CD14-positive monocyte (primary cell): ENCODE measurements around the gene SEPTIN2. TPM values are rescaled to one million over a fixed set of nuclear protein-coding genes. Genes with fewer than 3 reads are reported as not detected.

ENCODE experiments used
- DNase-seq, 3 donors: peaks; one replicate each; pipeline ENCODE4 v3.0.0-alpha.2; 2011 to 2022
- H2AFZ ChIP-seq: 2 replicates; pipeline ENCODE4 v1.6.0; 2012; ENCODE audit warnings: mild to moderate bottlenecking, low read depth, low read length, inconsistent platforms; ENCODE audit not compliant: insufficient read depth, poor library complexity, severe bottlenecking
- H3K27ac ChIP-seq, 2 donors: 1 replicate in 1 of 2; 2 replicates in 1 of 2; pipeline ENCODE4 v1.5.1; 2012 to 2013; ENCODE audit warnings: low read length in 2 of 2, control low read depth in 1 of 2, inconsistent platforms in 1 of 2, low read depth in 1 of 2, mild to moderate bottlenecking in 1 of 2
- H3K27me3 ChIP-seq, 2 donors: one replicate each; pipeline versions ENCODE4 v1.6.0 to v1.6.1; 2011 to 2013; ENCODE audit warnings: low read length in 2 of 2; ENCODE audit not compliant: control insufficient read depth in 2 of 2, insufficient read depth in 2 of 2
- H3K36me3 ChIP-seq, 2 donors: replicated peaks in 1 of 2; 1 replicate in 1 of 2; 2 replicates in 1 of 2; pipeline versions ENCODE4 v1.5.1 to v1.6.1; 2012 to 2013; ENCODE audit warnings: low read length in 2 of 2, control low read depth in 1 of 2, inconsistent platforms in 1 of 2, mild to moderate bottlenecking in 1 of 2; ENCODE audit not compliant: insufficient read depth in 2 of 2, control insufficient read depth in 1 of 2
- H3K4me1 ChIP-seq, 2 donors: 1 replicate in 1 of 2; 2 replicates in 1 of 2; pipeline versions ENCODE4 v1.5.1 to v1.6.1; 2012 to 2013; ENCODE audit warnings: low read length in 2 of 2, control low read depth in 1 of 2, inconsistent platforms in 1 of 2, mild to moderate bottlenecking in 1 of 2, moderate library complexity in 1 of 2; ENCODE audit not compliant: insufficient read depth in 2 of 2, control insufficient read depth in 1 of 2
- H3K4me2 ChIP-seq: replicated peaks from 2 replicates; pipeline ENCODE3; 2012; ENCODE audit warnings: low read length, moderate library complexity, mild to moderate bottlenecking; ENCODE audit not compliant: poor library complexity, severe bottlenecking; ENCODE audit errors: extremely low read depth
- H3K4me3 ChIP-seq, 3 experiments: fragments of 200-600 bp in 1 of 3; sonication (generic) in 1 of 3; replicated peaks in 1 of 3; 1 replicate in 2 of 3; 2 replicates in 1 of 3; pipeline ENCODE4 v1.5.1; 2011 to 2013; ENCODE audit warnings: low read length in 3 of 3, mild to moderate bottlenecking in 3 of 3, control low read depth in 2 of 3, low read depth in 2 of 3, inconsistent platforms in 1 of 3, moderate library complexity in 1 of 3
- H3K79me2 ChIP-seq: 2 replicates; pipeline ENCODE4 v1.6.0; 2012; ENCODE audit warnings: mild to moderate bottlenecking, control low read depth, inconsistent platforms, low read length, moderate library complexity; ENCODE audit not compliant: insufficient read depth
- H3K9ac ChIP-seq: 2 replicates; pipeline ENCODE4 v1.6.0; 2017; ENCODE audit warnings: low read length, mild to moderate bottlenecking; ENCODE audit not compliant: insufficient read depth, poor library complexity, severe bottlenecking
- H3K9me3 ChIP-seq, 2 donors: replicated peaks in 1 of 2; 1 replicate in 1 of 2; 2 replicates in 1 of 2; pipeline versions ENCODE4 v1.5.1 to v1.6.1; 2012 to 2013; ENCODE audit warnings: low read length in 2 of 2, control low read depth in 1 of 2; ENCODE audit not compliant: control insufficient read depth in 1 of 2, insufficient read depth in 1 of 2
- H4K20me1 ChIP-seq: 2 replicates; pipeline ENCODE4 v1.6.0; 2012; ENCODE audit warnings: mild to moderate bottlenecking, low read length, control low read depth, moderate library complexity; ENCODE audit not compliant: insufficient read depth
- H3K27ac Mint-ChIP-seq, 7 donors: one replicate each; pipeline ENCODE4 v1.8.0; 2020; ENCODE audit warnings: mild to moderate bottlenecking in 7 of 7, mixed read lengths in 7 of 7, moderate library complexity in 6 of 7, inconsistent platforms in 2 of 7
- H3K27me3 Mint-ChIP-seq, 3 donors: one replicate each; pipeline ENCODE4 v1.8.0; 2021 to 2022; ENCODE audit warnings: low read depth in 3 of 3, mild to moderate bottlenecking in 3 of 3, mixed read lengths in 3 of 3, moderate library complexity in 3 of 3, inconsistent platforms in 1 of 3
- H3K36me3 Mint-ChIP-seq, 2 donors: one replicate each; pipeline ENCODE4 v1.8.0; 2020; ENCODE audit warnings: mixed read lengths in 2 of 2, inconsistent platforms in 1 of 2, mild to moderate bottlenecking in 1 of 2
- H3K4me1 Mint-ChIP-seq: one replicate; pipeline ENCODE4 v1.8.0; 2020; ENCODE audit warnings: mild to moderate bottlenecking, mixed read lengths
- H3K4me3 Mint-ChIP-seq, 2 donors: one replicate each; pipeline ENCODE4 v1.8.0; 2020; ENCODE audit warnings: mild to moderate bottlenecking in 2 of 2, mixed read lengths in 2 of 2, moderate library complexity in 1 of 2
- H3K9me3 Mint-ChIP-seq, 7 donors: one replicate each; pipeline ENCODE4 v1.8.0; 2020 to 2022; ENCODE audit warnings: mixed read lengths in 7 of 7, mild to moderate bottlenecking in 6 of 7, moderate library complexity in 6 of 7, inconsistent platforms in 2 of 7
- WGBS: methylation state at CpG from one replicate; pipeline ENCODE4 v1.1.5; 2013; ENCODE audit warnings: missing lambda C conversion rate; ENCODE audit not compliant: insufficient coverage; 5-methylcytosine and 5-hydroxymethylcytosine counted together
- intact Hi-C, 2 donors: fragments of 100-400 bp; cut with micrococcal nuclease; formaldehyde crosslinking; loops; one replicate each; pipeline versions ENCODE4 v1.15.0 to v1.15.1; 2023
- polyA plus RNA-seq, 3 donors: library from polyadenylated mRNA; depleted of rRNA in 1 of 3; unstranded in 2 of 3; stranded (reverse) in 1 of 3; fragments of 300-500 nt in 2 of 3; fragments of >200 nt in 1 of 3; fragmentation: Illumina TruSeq in 2 of 3; gene quantifications; 1 replicate in 2 of 3; 2 replicates in 1 of 3; pipeline ENCODE4 v1.2.3, GENCODE V29; 2012 to 2021
- TF ChIP-seq, protein P1 (sequence below): fragments of 200-600 bp; IDR thresholded peaks from one replicate; pipeline ENCODE4 v1.8.0; 2022; ENCODE audit warnings: antibody characterized with exemption, mild to moderate bottlenecking

SEPTIN2 gene
- polyA plus RNA-seq, 3 donors, result 195 to 207 (median 203) TPM

DNA sequence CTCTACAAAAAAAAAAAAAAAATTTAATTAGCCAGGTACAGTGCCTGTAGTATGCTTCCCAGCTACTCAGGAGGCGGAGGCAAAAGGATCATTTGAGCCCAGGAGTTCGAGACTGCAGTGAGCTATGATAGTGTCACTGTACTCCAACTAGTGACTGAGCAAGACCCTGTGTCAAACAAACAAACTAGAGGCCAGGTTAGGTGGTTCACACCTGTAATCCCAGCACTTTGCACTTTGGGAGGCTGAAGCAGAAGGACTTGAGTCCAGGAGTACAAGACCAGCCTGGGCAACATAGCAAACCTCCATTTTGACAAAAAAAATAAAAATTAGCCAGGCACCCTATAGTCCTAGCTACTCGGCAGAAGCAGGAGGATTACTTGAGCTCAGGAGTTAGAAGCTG, 13.6 kb upstream of the SEPTIN2 start:
- 97% methylated on average over 3 of the region's 3 CpGs for WGBS
- peaks cover 14% of the 10 kb centered on the region for H3K4me1 Mint-ChIP-seq
- H2AFZ ChIP-seq, result no peak overlapping the region
- intact Hi-C loops, result no loop called here
- H3K4me2 ChIP-seq, result no peak overlapping the region
- TF ChIP-seq, protein P1, sequence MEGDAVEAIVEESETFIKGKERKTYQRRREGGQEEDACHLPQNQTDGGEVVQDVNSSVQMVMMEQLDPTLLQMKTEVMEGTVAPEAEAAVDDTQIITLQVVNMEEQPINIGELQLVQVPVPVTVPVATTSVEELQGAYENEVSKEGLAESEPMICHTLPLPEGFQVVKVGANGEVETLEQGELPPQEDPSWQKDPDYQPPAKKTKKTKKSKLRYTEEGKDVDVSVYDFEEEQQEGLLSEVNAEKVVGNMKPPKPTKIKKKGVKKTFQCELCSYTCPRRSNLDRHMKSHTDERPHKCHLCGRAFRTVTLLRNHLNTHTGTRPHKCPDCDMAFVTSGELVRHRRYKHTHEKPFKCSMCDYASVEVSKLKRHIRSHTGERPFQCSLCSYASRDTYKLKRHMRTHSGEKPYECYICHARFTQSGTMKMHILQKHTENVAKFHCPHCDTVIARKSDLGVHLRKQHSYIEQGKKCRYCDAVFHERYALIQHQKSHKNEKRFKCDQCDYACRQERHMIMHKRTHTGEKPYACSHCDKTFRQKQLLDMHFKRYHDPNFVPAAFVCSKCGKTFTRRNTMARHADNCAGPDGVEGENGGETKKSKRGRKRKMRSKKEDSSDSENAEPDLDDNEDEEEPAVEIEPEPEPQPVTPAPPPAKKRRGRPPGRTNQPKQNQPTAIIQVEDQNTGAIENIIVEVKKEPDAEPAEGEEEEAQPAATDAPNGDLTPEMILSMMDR, result no peak
- no peaks in the 10 kb centered on the region for H3K4me1 ChIP-seq
- no peaks in the 10 kb centered on the region for H3K27me3 Mint-ChIP-seq
- H3K9ac ChIP-seq, result no peak overlapping the region
- peaks cover 6 to 17% of the 10 kb centered on the region in 2 donors for H3K36me3 Mint-ChIP-seq
- DNase-seq, result no peak
- no peaks in the 10 kb centered on the region for H3K27me3 ChIP-seq
- H3K36me3 ChIP-seq, result peaks cover 0 to 6% of the 10 kb centered on the region in 2 donors
- peaks cover 97% of the 10 kb centered on the region for H3K79me2 ChIP-seq
- H3K27ac ChIP-seq, result no peak overlapping the region
- H3K9me3 Mint-ChIP-seq, result no peaks in the 10 kb centered on the region
- peak overlapping the region in 2 of 7 donors; percentile 56 to 62 for H3K27ac Mint-ChIP-seq
- no peak overlapping the region for H3K4me3 Mint-ChIP-seq
- peaks cover 98% of the 10 kb centered on the region for H4K20me1 ChIP-seq
- H3K4me3 ChIP-seq, result no peak overlapping the region
- no peaks in the 10 kb centered on the region for H3K9me3 ChIP-seq

DNA sequence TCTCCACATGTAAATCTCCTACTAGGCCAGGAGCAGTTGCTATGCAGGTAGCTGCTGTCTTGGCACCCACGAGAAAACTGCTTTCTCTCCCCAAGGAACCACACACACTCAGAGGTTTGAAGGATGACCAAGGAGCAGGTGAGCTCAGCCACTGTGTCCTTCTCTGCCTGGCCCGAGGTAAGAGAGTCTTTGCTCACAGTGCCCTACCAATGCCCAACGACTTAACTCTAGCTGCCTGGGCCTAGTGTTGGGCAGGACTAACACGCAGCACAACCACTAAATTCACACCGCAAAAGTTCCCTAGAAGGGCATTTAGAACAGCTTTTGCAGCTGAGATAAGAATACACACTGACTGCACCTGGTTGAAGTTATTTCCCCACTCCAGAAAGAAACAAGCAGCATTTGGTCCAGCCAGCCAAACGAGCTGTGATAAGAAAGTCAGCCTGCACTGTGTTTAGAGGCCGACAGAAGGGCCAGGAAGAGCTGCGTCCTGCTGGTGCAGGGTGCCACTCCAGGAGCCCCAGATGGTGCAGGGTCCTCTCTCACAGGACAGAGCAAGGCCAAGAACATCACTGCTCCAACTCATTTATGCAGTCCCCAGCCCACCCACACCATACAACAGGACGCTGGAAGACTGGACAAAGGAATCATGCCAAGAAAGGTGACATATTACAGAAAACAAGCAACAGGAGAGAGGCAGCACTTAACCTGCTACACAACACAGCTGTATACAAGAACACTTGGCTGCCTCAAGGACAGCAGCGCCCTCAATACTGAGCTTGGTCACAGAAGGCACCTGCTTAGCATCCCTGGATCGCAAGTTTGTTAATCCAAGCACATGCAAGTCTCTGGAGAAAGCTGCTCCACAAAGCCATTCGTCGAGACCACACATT, 12.7 kb upstream of the SEPTIN2 start:
- no peak overlapping the region for H3K27ac ChIP-seq
- intact Hi-C loops, result no loop called here
- H3K27me3 ChIP-seq, result no peaks in the 10 kb centered on the region
- H3K9me3 ChIP-seq, result no peaks in the 10 kb centered on the region
- WGBS, result 92% methylated on average over 13 of the region's 13 CpGs
- H3K36me3 ChIP-seq, result peaks cover 0 to 4% of the 10 kb centered on the region in 2 donors
- H4K20me1 ChIP-seq, result peaks cover 98% of the 10 kb centered on the region
- peaks cover 97% of the 10 kb centered on the region for H3K79me2 ChIP-seq
- no peak for DNase-seq
- H3K4me1 ChIP-seq, result no peaks in the 10 kb centered on the region
- H3K27ac Mint-ChIP-seq, result peak overlapping the region in 4 of 7 donors; percentile 9 to 65 (median 45)
- no peak overlapping the region for H3K4me3 Mint-ChIP-seq
- no peaks in the 10 kb centered on the region for H3K27me3 Mint-ChIP-seq
- H3K9me3 Mint-ChIP-seq, result no peaks in the 10 kb centered on the region
- peaks cover 5 to 15% of the 10 kb centered on the region in 2 donors for H3K36me3 Mint-ChIP-seq
- H3K4me3 ChIP-seq, result no peak overlapping the region
- H3K4me1 Mint-ChIP-seq, result peaks cover 13% of the 10 kb centered on the region
- H3K9ac ChIP-seq, result no peak overlapping the region
- TF ChIP-seq, protein P1, result no peak
- no peak overlapping the region for H2AFZ ChIP-seq
- H3K4me2 ChIP-seq, result no peak overlapping the region
